Glomerular visceral epithelial cell (primary cell): ENCODE results near the gene TACR2.

ENCODE experiments used
- DNase-seq: peaks from one replicate; pipeline ENCODE4 v3.0.0-alpha.2; 2016; ENCODE audit errors: extremely low spot score

Gene TACR2

GRCh38 chr10:69402386-69402785 is 14.3 kb downstream of the TACR2 start:
- DNase-seq = no peak

- DNase-seq = no peak
Measured at GRCh38 chr10:69401416-69401815, 15.3 kb downstream of the TACR2 start.

- no peak for DNase-seq
Measured at GRCh38 chr10:69400936-69401335, 15.8 kb downstream of the TACR2 start.

- DNase-seq = no peak
Measured at GRCh38 chr10:69398466-69398865, 18.3 kb downstream of the TACR2 start.

GRCh38 chr10:69397972-69398371 is 18.7 kb downstream of the TACR2 start:
- DNase-seq = no peak

GRCh38 chr10:69394020-69394419 is 22.7 kb downstream of the TACR2 start:
- DNase-seq = no peak

GRCh38 chr10:69392481-69393000 is 24.2 kb downstream of the TACR2 start:
- peak; percentile 84 for DNase-seq

- DNase-seq = no peak
Measured at GRCh38 chr10:69391158-69391557, 25.6 kb downstream of the TACR2 start.

- peak; percentile 31 for DNase-seq
Measured at GRCh38 chr10:69389827-69390490, 26.8 kb downstream of the TACR2 start.

- DNase-seq = no peak
Measured at GRCh38 chr10:69388488-69388887, 28.2 kb downstream of the TACR2 start.

GRCh38 chr10:69387500-69387899 is 29.2 kb downstream of the TACR2 start:
- no peak for DNase-seq

- no peak for DNase-seq
Measured at GRCh38 chr10:69385454-69386350, 31.0 kb downstream of the TACR2 start.

GRCh38 chr10:69384320-69384719 is 32.4 kb downstream of the TACR2 start:
- DNase-seq = no peak

- peak; percentile 56 for DNase-seq
Measured at GRCh38 chr10:69383558-69383957, 33.2 kb downstream of the TACR2 start.

GRCh38 chr10:69382382-69383117 is 34.2 kb downstream of the TACR2 start:
- peak; percentile 92 for DNase-seq

GRCh38 chr10:69379800-69380199 is 36.9 kb downstream of the TACR2 start:
- no peak for DNase-seq

- no peak for DNase-seq
Measured at GRCh38 chr10:69377933-69378332, 38.8 kb downstream of the TACR2 start.

GRCh38 chr10:69377191-69377590 is 39.5 kb downstream of the TACR2 start:
- no peak for DNase-seq

GRCh38 chr10:69376662-69377061 is 40.1 kb downstream of the TACR2 start:
- no peak for DNase-seq

GRCh38 chr10:69375307-69376151 is 41.2 kb downstream of the TACR2 start:
- DNase-seq = no peak

GRCh38 chr10:69374931-69375306 is 41.8 kb downstream of the TACR2 start:
- no peak for DNase-seq
